Glomerular visceral epithelial cell (primary cell): Measurements from ENCODE around the gene TAPBPL.
"Not testable (repeated sequence)": the region's sequence is repeated elsewhere in the genome, so short reads cannot be mapped to it uniquely, and the experiment has no call there.

Source experiments
- DNase-seq: peaks from one replicate; pipeline ENCODE4 v3.0.0-alpha.2; 2016; ENCODE audit errors: extremely low spot score

The TAPBPL gene

GRCh38 chr12:6490673-6491072 lies 38.8 kb downstream of the TAPBPL start:
- DNase-seq: not testable (repeated sequence)

GRCh38 chr12:6492838-6493496 lies 41.1 kb downstream of the TAPBPL start, which contains the start of gene MRPL51:
Gene MRPL51, minus strand, starts transcription at chr12:6493262. Its CDS starts 126 bp downstream, at chr12:6493136.
- peak; percentile 94 for DNase-seq

- peak; percentile 96 for DNase-seq
Measured at GRCh38 chr12:6493497-6494257, 41.8 kb downstream of the TAPBPL start, which contains the start of gene NCAPD2. Gene NCAPD2, plus strand, starts transcription at chr12:6494102. Its CDS starts 997 bp downstream, at chr12:6495099.

GRCh38 chr12:6494258-6494743 lies 42.5 kb downstream of the TAPBPL start:
- peak; percentile 13 for DNase-seq

GRCh38 chr12:6494968-6495367 lies 43.1 kb downstream of the TAPBPL start:
- no peak for DNase-seq

GRCh38 chr12:6497291-6497690 lies 45.4 kb downstream of the TAPBPL start:
- not testable (repeated sequence) for DNase-seq

- DNase-seq: no peak
Measured at GRCh38 chr12:6500466-6500865, 48.6 kb downstream of the TAPBPL start.

GRCh38 chr12:6507102-6507998 lies 55.5 kb downstream of the TAPBPL start:
- no peak for DNase-seq

GRCh38 chr12:6508087-6508486 lies 56.2 kb downstream of the TAPBPL start:
- no peak for DNase-seq
